GM12878 (cell line): ENCODE results near the gene SLC31A1. TPM values are rescaled to one million over a fixed set of nuclear protein-coding genes. Genes with fewer than 3 reads are reported as not detected.

ENCODE experiments used
- ATAC-seq: fragments of 200-7000 bp; cut with Tn5 transposase; 3 replicates; pipeline ENCODE4 v1.9.1; 2020; ENCODE audit warnings: mild to moderate bottlenecking, moderate library complexity
- BruUV-seq: library from RNA; stranded (reverse); fragments of 400-500 nt; replicated peaks from 2 replicates; lab custom pipeline; 2021; lab: Mats Ljungman, UMichigan
- CTCF ChIA-PET: fragments of 300-600 bp; sonication (Branson Sonifier 250); formaldehyde crosslinking; extraction: SDS; loops from one replicate; lab custom pipeline; 2021; ENCODE audit warnings: inconsistent platforms; lab: Yijun Ruan, JAX
- POLR2A ChIA-PET: fragments of 350-600 bp; formaldehyde crosslinking; extraction: SDS; loops from one replicate; lab custom pipeline; 2021; ENCODE audit warnings: inconsistent platforms; lab: Charles Lee
- RAD21 ChIA-PET: fragments of 300-600 bp; sonication (Branson Sonifier 250); formaldehyde crosslinking; loops from one replicate; lab custom pipeline; 2023; ENCODE audit warnings: antibody characterized with exemption; ENCODE audit not compliant: unreplicated experiment; lab: Charles Lee
- SMC1A ChIA-PET: fragments of 300-600 bp; sonication (Branson Sonifier 250); formaldehyde crosslinking; loops from one replicate; lab custom pipeline; 2023; ENCODE audit not compliant: unreplicated experiment, uncharacterized antibody; lab: Charles Lee
- DNase-seq: peaks from one replicate; pipeline ENCODE4 v3.0.0-alpha.2; 2011; ENCODE audit warnings: low read depth, low spot score
- FAIRE-seq: peaks from 3 replicates; lab custom pipeline; 2011; peaks lifted over from hg19 to GRCh38; lab: Jason Lieb, UNC
- H2AFZ ChIP-seq: 2 replicates; pipeline ENCODE4 v1.6.0; 2011; ENCODE audit warnings: low read depth, low read length, control low read depth; ENCODE audit not compliant: control insufficient read depth
- H3K27ac ChIP-seq: 2 replicates; pipeline ENCODE4 v1.5.1; 2011; ENCODE audit warnings: control low read depth; ENCODE audit not compliant: control insufficient read depth, insufficient read depth
- H3K27me3 ChIP-seq, 2 experiments: replicated peaks in 1 of 2; 2 replicates each; pipeline versions ENCODE4 v1.6.0 to v1.6.1; 2011; ENCODE audit warnings: low read length in 1 of 2; ENCODE audit not compliant: control insufficient read depth in 2 of 2, insufficient read depth in 2 of 2
- H3K36me3 ChIP-seq, 2 experiments: 2 replicates each; pipeline ENCODE4 v1.5.1; 2011; ENCODE audit warnings: low read length in 1 of 2; ENCODE audit not compliant: control insufficient read depth in 2 of 2, insufficient read depth in 2 of 2
- H3K4me1 ChIP-seq: 2 replicates; pipeline ENCODE4 v1.6.1; 2011; ENCODE audit warnings: mild to moderate bottlenecking, low read length, moderate library complexity, mixed read lengths; ENCODE audit not compliant: control insufficient read depth, insufficient read depth
- H3K4me2 ChIP-seq: 2 replicates; pipeline ENCODE4 v1.6.0; 2011; ENCODE audit warnings: control low read depth; ENCODE audit not compliant: control insufficient read depth, insufficient read depth
- H3K4me3 ChIP-seq: fragments of 200-600 bp; sonication (generic); 2 replicates; pipeline ENCODE4 v1.5.1; 2016
- H3K79me2 ChIP-seq: 2 replicates; pipeline ENCODE4 v1.6.0; 2011; ENCODE audit warnings: low read length; ENCODE audit not compliant: control insufficient read depth, insufficient read depth
- H3K9ac ChIP-seq: 2 replicates; pipeline ENCODE4 v1.8.0; 2011; ENCODE audit warnings: low read length, control low read depth, mixed read lengths; ENCODE audit not compliant: control insufficient read depth, insufficient read depth
- H3K9me3 ChIP-seq: replicated peaks from 3 replicates; pipeline ENCODE4 v1.5.1; 2011; ENCODE audit warnings: mild to moderate bottlenecking, low read length; ENCODE audit not compliant: control insufficient read depth, insufficient read depth
- H4K20me1 ChIP-seq: 2 replicates; pipeline ENCODE4 v1.6.0; 2011; ENCODE audit not compliant: control insufficient read depth, insufficient read depth
- FOXK2 ChIP-seq: fragments of 450-650 bp; IDR thresholded peaks from 2 replicates; pipeline ENCODE4 v1.6.1; 2017; ENCODE audit warnings: mild to moderate bottlenecking, moderate library complexity
- GABPA ChIP-seq: IDR thresholded peaks from 2 replicates; pipeline ENCODE4 v1.6.1; 2014; ENCODE audit warnings: antibody characterized with exemption, low read depth, mild to moderate bottlenecking, inconsistent platforms
- IKZF1 ChIP-seq: fragments of 450-650 bp; conservative IDR thresholded peaks from 2 replicates; pipeline ENCODE4 v1.6.1; 2017; ENCODE audit warnings: antibody characterized with exemption, mild to moderate bottlenecking
- IKZF2 ChIP-seq, 2 experiments: fragments of 450-650 bp; IDR thresholded peaks; 2 replicates each; pipeline ENCODE4 v1.6.1; 2017; ENCODE audit warnings: mild to moderate bottlenecking in 2 of 2, moderate library complexity in 2 of 2
- KAT2A ChIP-seq: conservative IDR thresholded peaks from 2 replicates; pipeline ENCODE4 v1.6.1; 2011; ENCODE audit warnings: low read depth, low read length; ENCODE audit not compliant: control insufficient read depth
- PAX5 ChIP-seq: IDR thresholded peaks from 2 replicates; pipeline ENCODE4 v1.6.1; 2011; ENCODE audit warnings: low read depth, low read length, borderline replicate concordance
- RB1 ChIP-seq: fragments of 450-650 bp; formaldehyde crosslinking; IDR thresholded peaks from 2 replicates; pipeline ENCODE4 v1.6.1; 2017; ENCODE audit warnings: mild to moderate bottlenecking, borderline replicate concordance
- TCF12 ChIP-seq: IDR thresholded peaks from 2 replicates; pipeline ENCODE4 v1.6.1; 2011; ENCODE audit warnings: low read depth, mild to moderate bottlenecking, low read length
- ZBTB33 ChIP-seq: fragments of 450-650 bp; IDR thresholded peaks from 2 replicates; pipeline ENCODE4 v1.6.1; 2017; ENCODE audit warnings: mild to moderate bottlenecking
- whole genome bisulfite sequencing: methylation state at CpG from one replicate; pipeline ENCODE4 v1.1.6; 2016; ENCODE audit warnings: low lambda C conversion rate; ENCODE audit not compliant: insufficient replicate concordance, insufficient coverage; ENCODE audit errors: missing lambda C conversion rate; 5-methylcytosine and 5-hydroxymethylcytosine counted together
- in situ Hi-C: fragments of 300-500 bp; cut with MboI; formaldehyde crosslinking; loops from 9 replicates; pipeline ENCODE4 v1.14.3; 2018; ENCODE audit warnings: mixed read lengths
- intact Hi-C: fragments of 100-400 bp; cut with micrococcal nuclease; formaldehyde crosslinking; loops from one replicate; pipeline ENCODE4 v1.14.2; 2022; ENCODE audit not compliant: unreplicated experiment
- polyA plus RNA-seq, 11 experiments: library from polyadenylated mRNA; depleted of rRNA in 4 of 11; unstranded in 6 of 11; stranded (reverse) in 5 of 11; fragments of >200 nt; fragmentation: Nextera tagmentation in 4 of 11; fragmentation: Illumina TruSeq in 1 of 11; extraction: Ambion mirVana in 4 of 11; extraction: Trizol in 1 of 11; gene quantifications; 1 replicate in 1 of 11; 2 replicates in 10 of 11; pipeline versions ENCODE4 v1.2.1 to v1.2.3, GENCODE V29; 2011 to 2016; ENCODE audit warnings: inconsistent platforms in 2 of 11, missing spikeins in 2 of 11, low read depth in 1 of 11
- total RNA-seq, 4 experiments: library from RNA; depleted of rRNA in 3 of 4; stranded (reverse); fragments of >200 nt in 3 of 4; fragmentation: Illumina TruSeq in 1 of 4; extraction: Trizol in 1 of 4; gene quantifications; 2 replicates each; pipeline versions ENCODE4 v1.2.1 to v1.2.3, GENCODE V29; 2013 to 2021

SLC31A1 gene
- total and polyA plus RNA-seq, 10 of the 15 experiments (the other 5 are each of a cell fraction or from before 2014, with no cell fraction given): 7.3 to 16.2 (median 10.5) TPM

GRCh38 chr9:113310538-113310937 is 89.2 kb downstream of the SLC31A1 start:
- CTCF ChIA-PET: interaction anchor here (1.0 to 2.8 kb wide), 10 partner anchors 29 to 348 kb away, joined by 4 to 18 read pairs (median 6); partner anchors contain the start of genes CDC26 and PRPF4

More at GRCh38 chr9:113310538-113310937, 89.2 kb downstream of the SLC31A1 start:
- in situ Hi-C loops (no loop called here), intact Hi-C loops (no loop called here)
- H3K27ac ChIP-seq: no peak overlapping the region
- H2AFZ ChIP-seq: no peak overlapping the region
- no peak overlapping the region for H3K4me3 ChIP-seq
- H3K4me2 ChIP-seq: no peak overlapping the region
- ChIA-PET SMC1A (interaction anchor here (1.1 to 3.3 kb wide), 5 partner anchors 9 to 346 kb away, joined by 3 to 14 read pairs (median 4); partner anchors contain the start of genes C9orf43 and POLE3), RAD21 (interaction anchor here (1.1 to 2.6 kb wide), 2 partner anchors 96 to 348 kb away, joined by 4 to 7 read pairs; no protein-coding TSS in a partner anchor), POLR2A (interaction anchor here (0.6 to 0.8 kb wide), 2 partner anchors 9 to 104 kb away, joined by 3 read pairs; no protein-coding TSS in a partner anchor)
- no peaks in the 10 kb centered on the region for H3K36me3 ChIP-seq
- FAIRE-seq: no peak
- no TSS peak for BruUV-seq
- H3K79me2 ChIP-seq: no peaks in the 10 kb centered on the region
- WGBS: 45% methylated on average over 3 of the region's 3 CpGs
- ATAC-seq: no peak
- DNase-seq: no peak
- H3K4me1 ChIP-seq: no peaks in the 10 kb centered on the region
- no peaks in the 10 kb centered on the region for H3K9me3 ChIP-seq
- TF ChIP-seq PAX5: no peak
- TF ChIP-seq KAT2A: no peak
- TF ChIP-seq ZBTB33: no peak
- TF ChIP-seq IKZF1: no peak
- TF ChIP-seq TCF12: no peak
- TF ChIP-seq IKZF2 (IDR thresholded peaks at IDR 0.05): no peak
- no peak for TF ChIP-seq FOXK2
- no peak for TF ChIP-seq RB1
- no peak for TF ChIP-seq GABPA
- no peaks in the 10 kb centered on the region for H4K20me1 ChIP-seq
- H3K9ac ChIP-seq: no peak overlapping the region
- H3K27me3 ChIP-seq: no peaks in the 10 kb centered on the region
